HG03460 (cell line): ENCODE results near the gene ZNF414.
"Not testable (repeated sequence)": the region's sequence is repeated elsewhere in the genome, so short reads cannot be mapped to it uniquely, and the experiment has no call there.

Experiments
- ATAC-seq: cut with Tn5 transposase; IDR thresholded peaks from one replicate; pipeline ENCODE4 v1.9.1; 2021; ENCODE audit not compliant: unreplicated experiment

Gene ZNF414

DNA sequence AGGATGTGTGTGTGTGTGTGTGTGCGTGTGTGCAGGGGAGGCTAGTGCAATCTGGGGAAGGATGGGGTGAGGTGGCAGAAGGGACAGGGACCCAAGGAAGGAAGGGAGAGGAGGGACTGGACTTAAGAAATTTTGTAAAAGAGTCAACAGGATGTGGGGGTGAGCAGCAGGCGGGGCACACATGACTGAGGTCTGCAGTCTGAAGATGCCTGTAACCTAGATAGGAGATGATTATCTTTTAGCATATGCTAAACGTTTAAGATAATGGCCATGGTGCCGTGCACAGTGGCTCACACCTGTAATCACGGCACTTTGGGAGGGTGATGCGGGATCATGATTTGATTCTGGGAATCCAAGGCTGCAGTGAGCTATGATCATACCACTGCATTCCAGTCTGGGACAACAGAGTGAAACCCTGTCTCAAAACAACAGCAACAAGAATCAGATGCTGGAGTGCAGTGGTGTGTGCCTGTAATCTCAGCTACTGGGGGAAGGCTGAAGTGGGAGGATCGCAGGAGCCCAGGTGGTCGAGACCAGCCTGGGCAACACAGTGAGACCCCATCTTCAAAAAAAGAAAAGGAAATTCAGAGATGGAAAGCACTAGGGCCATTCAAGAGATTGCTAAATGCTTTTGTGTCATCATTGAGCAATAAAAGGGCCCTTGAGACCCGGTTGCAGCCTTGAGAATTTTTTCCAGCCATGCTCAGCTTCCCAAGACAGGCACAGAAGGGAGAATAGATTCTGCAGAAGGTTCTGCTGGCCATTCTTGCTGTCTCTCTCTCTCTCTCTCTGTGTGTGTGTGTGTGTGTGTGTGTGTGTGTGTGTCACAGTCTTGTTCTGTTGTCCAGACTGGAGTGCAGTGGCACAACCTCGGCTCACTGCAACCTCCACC lies 3.8 kb upstream of the ZNF414 start:
- ATAC-seq: no peak

DNA sequence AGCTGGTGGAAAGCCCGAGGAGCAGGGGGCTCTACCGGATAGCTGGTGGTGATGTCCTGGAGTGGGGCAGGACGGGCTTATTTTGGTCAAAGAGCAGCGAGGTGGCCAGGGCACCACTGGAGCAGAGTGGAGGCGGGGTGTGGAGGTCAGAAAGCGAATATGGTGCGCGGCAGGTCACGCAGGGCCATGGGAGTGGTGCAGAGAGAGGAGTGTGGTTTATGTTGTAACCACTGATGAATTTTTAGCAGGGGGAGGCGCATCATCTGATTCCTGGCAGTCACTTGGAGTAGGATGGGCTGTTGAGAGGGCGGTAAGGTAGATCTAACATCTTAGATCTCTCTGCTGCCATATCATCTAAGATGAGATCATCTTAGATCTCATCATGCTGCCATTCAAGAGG lies 1.4 kb upstream of the ZNF414 start:
- no peak for ATAC-seq

- ATAC-seq: not testable (repeated sequence)
Measured at GRCh38 chr19:8514505-8515009, 590 bp upstream of the ZNF414 start.

DNA sequence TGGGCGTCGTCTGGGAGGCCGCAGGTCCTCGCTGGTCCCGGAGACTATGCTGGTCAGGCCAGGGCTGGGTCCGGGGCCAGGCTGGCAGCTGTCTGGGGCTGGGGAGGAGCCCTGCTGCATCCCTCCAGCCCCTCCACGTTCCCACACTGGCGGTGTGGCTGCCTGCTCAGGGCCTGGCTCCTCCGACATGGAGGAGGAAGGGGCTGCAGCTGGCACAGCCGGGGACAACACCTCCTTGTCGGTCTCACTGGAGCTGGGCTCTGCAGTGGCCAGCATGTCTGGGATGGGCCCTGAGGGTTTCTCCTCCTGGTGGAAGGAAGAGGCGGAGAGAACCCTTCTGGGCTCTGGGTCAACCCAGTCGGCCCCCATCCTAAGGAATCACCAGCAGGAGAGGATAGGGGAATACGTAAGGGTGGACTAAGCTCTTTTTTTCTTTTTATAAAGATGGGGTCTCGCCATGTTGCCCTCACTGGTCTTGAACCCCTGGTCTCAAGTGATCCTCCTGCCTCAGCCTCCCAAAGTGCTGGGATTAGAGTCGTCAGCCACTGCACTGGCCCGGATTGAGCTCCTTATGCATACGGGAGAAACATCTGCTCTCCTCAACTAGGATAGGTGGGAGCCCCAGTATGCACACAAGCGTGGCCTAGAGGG lies 806 bp downstream of the ZNF414 start:
- no peak for ATAC-seq

GRCh38 chr19:8512115-8512967 lies 1.6 kb downstream of the ZNF414 start:
- ATAC-seq: no peak

- ATAC-seq: no peak
Measured at GRCh38 chr19:8511573-8512101, 2.3 kb downstream of the ZNF414 start.

DNA sequence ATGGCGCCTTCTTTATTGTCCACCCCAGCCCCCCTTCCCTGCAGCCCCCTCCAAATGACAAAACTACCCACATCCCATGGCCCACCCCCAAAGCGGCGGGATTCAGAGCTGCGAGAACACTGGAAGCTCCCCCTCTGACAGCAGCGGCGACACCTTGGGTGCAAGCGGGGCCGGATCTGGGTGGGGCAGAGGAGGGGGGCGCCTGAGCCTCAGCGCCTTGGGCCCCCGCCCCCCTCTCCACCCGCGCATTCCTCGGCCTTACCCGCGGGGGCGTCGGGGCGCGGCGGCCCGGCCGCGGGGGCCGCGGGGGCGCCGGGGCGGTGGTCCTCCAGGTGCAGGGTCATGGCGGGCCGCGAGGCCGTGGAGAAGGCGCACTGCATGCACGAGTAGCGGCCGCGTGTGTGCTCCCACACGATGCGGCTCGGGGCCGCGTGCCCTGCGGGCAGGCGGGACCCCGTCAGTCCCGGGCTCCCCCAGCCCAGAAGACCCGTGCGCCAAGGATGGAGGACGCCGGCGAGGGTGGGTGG lies 3.3 kb downstream of the ZNF414 start:
- no peak for ATAC-seq

DNA sequence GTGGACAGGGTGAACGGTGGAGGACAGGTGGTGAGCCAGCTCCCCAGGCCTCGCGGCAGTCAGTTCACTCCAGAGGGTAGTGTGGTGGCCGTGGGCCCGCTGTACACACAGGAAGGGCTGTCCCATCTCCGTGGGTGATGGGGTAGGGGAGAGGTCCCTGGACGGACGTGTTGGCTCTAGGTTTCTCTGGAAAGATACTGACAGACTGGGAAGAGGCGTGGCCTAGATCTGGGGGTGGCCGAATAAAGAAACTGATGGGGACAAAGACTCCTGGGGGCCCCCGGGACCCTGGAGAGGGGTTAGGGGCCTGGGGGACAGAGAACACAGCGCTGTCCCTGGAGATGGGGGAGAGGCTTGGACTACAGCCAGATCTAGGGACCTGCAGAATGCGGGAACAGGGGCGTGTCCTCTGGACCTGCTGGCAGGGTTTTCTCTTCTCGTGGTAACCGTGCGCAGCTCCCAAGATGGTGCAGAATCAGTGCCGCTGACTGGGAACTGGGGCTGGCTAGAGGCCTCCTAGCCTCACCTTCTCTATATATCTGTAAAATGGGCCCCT lies 7.5 kb downstream of the ZNF414 start:
- no peak for ATAC-seq

DNA sequence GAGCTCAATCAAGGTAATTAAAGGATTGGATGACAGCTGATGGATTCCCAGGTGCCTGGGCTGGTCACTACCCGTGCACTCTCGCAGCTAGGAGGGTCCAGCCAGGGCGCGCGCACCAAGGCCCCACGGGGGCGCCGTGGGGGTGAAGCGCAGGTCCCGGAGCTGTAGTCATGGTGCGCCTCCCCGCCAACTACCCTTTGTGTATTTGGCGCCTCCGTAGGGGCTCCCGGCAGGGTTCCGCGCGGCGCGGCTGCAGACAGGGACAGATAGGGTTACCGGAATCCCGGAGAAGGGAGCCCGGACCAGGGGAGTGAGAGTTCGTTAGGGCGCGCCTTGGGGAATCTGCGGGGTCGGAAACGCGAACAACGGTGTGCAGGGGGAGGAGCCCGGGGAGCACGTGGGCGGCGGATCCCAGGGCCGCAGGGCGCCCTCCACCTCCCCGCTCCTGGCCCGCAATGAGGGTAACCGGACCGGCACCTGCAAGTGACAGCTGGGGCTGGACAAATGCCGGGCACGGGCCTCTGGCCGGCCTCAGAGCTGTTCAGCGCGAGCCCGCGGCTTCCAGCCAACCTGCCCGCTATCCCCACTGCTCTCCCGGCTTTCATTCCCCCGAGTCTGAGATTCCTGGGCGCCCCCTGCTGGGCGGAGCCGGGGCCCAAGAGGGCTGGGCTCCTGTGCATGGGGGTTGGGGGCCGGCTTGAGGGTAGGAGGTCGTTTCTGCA lies 8.1 kb downstream of the ZNF414 start:
- peak; percentile 49 for ATAC-seq

DNA sequence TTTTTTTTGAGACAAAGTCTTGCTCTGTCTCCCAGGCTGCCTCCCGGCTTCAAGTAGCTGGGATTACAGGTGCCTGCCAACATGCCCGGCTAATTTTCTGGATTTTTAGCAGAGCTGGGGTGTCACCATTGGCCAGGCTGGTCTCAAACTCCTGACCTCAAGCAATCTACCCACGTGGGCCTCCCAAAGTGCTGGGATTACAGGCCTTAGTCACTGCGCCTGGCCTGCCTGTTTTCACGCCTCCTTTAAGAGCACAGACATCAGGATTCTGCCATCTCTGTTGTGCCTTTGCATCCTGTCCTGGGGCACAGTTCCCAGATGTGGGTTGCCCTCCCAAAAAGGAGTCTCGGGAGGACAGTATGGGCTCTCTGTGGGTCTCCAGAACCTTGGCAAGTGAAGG lies 9.0 kb downstream of the ZNF414 start:
- ATAC-seq: no peak

DNA sequence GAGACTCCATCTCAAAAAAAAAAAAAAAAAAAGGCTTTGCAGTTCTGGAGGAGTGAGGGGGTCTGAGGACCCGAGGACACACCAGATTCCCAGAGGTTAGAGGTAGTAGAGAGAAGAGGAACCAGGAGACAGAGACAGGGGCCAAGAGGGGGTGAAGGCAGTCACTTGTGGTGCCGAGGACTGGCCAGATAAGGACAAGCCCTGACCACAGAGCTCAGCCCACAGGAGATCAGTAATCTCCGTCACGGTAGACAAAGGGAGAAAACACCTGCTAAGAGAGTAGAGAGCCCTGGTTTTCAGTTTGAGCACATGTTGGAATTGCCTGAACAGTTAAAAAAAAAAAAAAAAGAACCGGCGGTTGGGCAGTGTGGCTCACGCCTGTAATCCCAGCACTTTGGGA lies 9.8 kb downstream of the ZNF414 start:
- ATAC-seq: no peak

DNA sequence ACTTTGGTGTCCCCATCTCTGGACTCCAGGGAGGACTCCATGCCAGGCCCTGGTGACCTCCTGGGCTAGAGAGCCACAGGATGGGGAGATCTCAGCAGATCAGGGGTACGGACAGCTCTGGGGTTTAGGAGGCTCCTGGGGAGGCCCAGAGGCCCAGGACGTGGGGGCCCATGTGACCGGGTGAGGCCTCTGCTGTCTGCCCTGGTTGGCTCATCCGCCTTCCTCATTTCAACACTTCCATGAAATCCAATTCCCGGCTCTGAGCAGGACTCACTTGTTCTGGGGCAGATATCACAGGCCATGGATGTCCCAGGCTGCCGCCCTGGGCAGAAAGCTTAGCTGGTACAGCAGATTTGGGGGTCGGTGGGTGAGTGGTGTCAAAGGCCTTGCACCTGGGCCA lies 10.5 kb downstream of the ZNF414 start:
- no peak for ATAC-seq

- no peak for ATAC-seq
Measured at GRCh38 chr19:8501981-8502380, 12.0 kb downstream of the ZNF414 start.

GRCh38 chr19:8501516-8501915 lies 12.5 kb downstream of the ZNF414 start:
- ATAC-seq: no peak

GRCh38 chr19:8500158-8500557 lies 13.8 kb downstream of the ZNF414 start:
- no peak for ATAC-seq

GRCh38 chr19:8499048-8499833 lies 14.7 kb downstream of the ZNF414 start:
- no peak for ATAC-seq

- no peak for ATAC-seq
Measured at GRCh38 chr19:8498295-8498694, 15.7 kb downstream of the ZNF414 start.

DNA sequence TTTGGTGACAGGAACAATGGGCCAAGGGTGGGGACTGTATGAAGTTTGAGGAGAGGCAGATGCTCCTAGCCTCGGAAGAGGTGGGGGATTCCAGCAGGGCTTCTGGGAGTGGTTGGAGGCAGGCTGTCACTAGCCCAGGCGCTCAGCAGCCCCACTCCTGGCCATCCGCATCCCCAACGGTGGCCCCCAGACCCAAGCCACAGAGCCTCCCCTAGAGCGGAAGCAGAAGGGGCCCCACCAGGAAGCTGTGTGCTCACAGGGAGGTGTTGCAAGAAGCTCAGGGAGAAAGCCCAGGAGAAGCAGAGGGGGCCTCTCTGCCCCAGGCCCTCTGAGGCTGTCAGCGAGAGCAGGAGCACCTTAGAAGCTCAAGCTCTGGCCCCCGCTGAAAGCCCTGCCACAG lies 19.8 kb downstream of the ZNF414 start:
- ATAC-seq: no peak

DNA sequence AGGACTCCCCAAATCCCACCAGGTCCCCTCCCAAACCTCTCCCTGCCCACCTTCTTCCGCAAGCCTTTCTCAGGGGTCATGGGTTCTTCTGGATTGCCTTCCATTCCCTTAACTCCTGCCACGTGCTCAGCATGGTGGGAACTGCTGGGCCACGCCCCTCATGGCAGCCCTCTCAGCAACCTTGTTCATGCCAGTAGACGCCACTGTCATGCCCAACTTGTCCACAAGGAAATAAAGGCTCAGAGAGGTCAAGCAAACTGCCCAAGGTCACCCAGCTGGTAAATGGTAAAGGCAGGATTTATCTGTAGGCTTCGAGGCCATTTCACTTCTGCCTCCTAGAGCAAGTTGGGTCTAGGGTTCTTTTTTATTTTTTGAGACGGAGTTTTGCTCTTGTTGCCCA lies 22.4 kb downstream of the ZNF414 start:
- ATAC-seq: no peak
